H1 (cell line): ENCODE measurements around the gene CALCR. TPM values are rescaled to one million over a fixed set of nuclear protein-coding genes. Genes with fewer than 3 reads are reported as not detected.

Experiments
- CTCF ChIA-PET: fragments of 300-600 bp; sonication (Branson Sonifier 250); formaldehyde crosslinking; loops from one replicate; lab custom pipeline; 2021; ENCODE audit not compliant: partially characterized antibody; lab: Charles Lee
- POLR2A ChIA-PET: fragments of 300-600 bp; sonication (Branson Sonifier 250); formaldehyde crosslinking; loops from one replicate; lab custom pipeline; 2021; ENCODE audit warnings: inconsistent platforms; ENCODE audit not compliant: partially characterized antibody; lab: Charles Lee
- DNase-seq, 2 experiments: peaks; one replicate each; pipeline versions ENCODE4 v3.0.0 to v3.0.0-alpha.2; 2010 to 2022; ENCODE audit warnings: low spot score in 2 of 2, low read depth in 1 of 2, mixed read lengths in 1 of 2
- FAIRE-seq: peaks from 2 replicates; lab custom pipeline; 2011; peaks lifted over from hg19 to GRCh38; lab: Jason Lieb, UNC
- H2AFZ ChIP-seq: 2 replicates; pipeline ENCODE4 v1.8.1; 2012; ENCODE audit warnings: low read length, inconsistent platforms
- H2AK5ac ChIP-seq: 2 replicates; pipeline ENCODE4 v1.6.1; 2013; ENCODE audit warnings: low read depth, low read length
- H2BK120ac ChIP-seq: replicated peaks from 2 replicates; pipeline ENCODE3; 2013; ENCODE audit warnings: low read depth, low read length, inconsistent platforms
- H2BK12ac ChIP-seq: 2 replicates; pipeline ENCODE4 v1.6.1; 2013; ENCODE audit warnings: low read depth, low read length
- H2BK15ac ChIP-seq: 2 replicates; pipeline ENCODE4 v1.6.1; 2013; ENCODE audit warnings: low read length
- H2BK20ac ChIP-seq: 2 replicates; pipeline ENCODE4 v1.6.1; 2013; ENCODE audit warnings: low read length
- H2BK5ac ChIP-seq: 2 replicates; pipeline ENCODE4 v1.6.1; 2013; ENCODE audit warnings: low read depth, low read length
- H3K14ac ChIP-seq: 2 replicates; pipeline ENCODE4 v1.6.1; 2013; ENCODE audit warnings: inconsistent platforms; ENCODE audit not compliant: insufficient read length
- H3K18ac ChIP-seq: 2 replicates; pipeline ENCODE4 v1.6.1; 2013; ENCODE audit warnings: low read length; ENCODE audit errors: extremely low read depth
- H3K23ac ChIP-seq: 2 replicates; pipeline ENCODE4 v1.6.1; 2013; ENCODE audit warnings: inconsistent platforms; ENCODE audit not compliant: insufficient read length
- H3K23me2 ChIP-seq: 2 replicates; pipeline ENCODE4 v1.6.1; 2013; ENCODE audit warnings: low read depth, low read length
- H3K27ac ChIP-seq: 2 replicates; pipeline ENCODE4 v1.6.1; 2011; ENCODE audit warnings: low read depth, low read length, inconsistent platforms
- H3K27me3 ChIP-seq, 4 experiments: replicated peaks in 1 of 4; 1 replicate in 1 of 4; 2 replicates in 3 of 4; pipeline versions ENCODE4 v1.6.1 to v1.8.1; 2011 to 2013; ENCODE audit warnings: low read length in 3 of 4, mild to moderate bottlenecking in 3 of 4, inconsistent platforms in 2 of 4, mixed read lengths in 2 of 4, moderate library complexity in 1 of 4; ENCODE audit not compliant: control insufficient read depth in 3 of 4, insufficient read depth in 3 of 4; ENCODE audit errors: extremely low read depth in 1 of 4
- H3K36me3 ChIP-seq, 4 experiments: 2 replicates each; pipeline versions ENCODE4 v1.6.1 to v1.8.1; 2011 to 2013; ENCODE audit warnings: mild to moderate bottlenecking in 4 of 4, low read length in 3 of 4, moderate library complexity in 2 of 4, control low read depth in 1 of 4, inconsistent platforms in 1 of 4; ENCODE audit not compliant: insufficient read depth in 4 of 4, control insufficient read depth in 2 of 4
- H3K4ac ChIP-seq: replicated peaks from 2 replicates; pipeline ENCODE3; 2013; ENCODE audit warnings: low read length, low read depth, mixed read lengths, inconsistent platforms; ENCODE audit not compliant: insufficient read length
- H3K4me1 ChIP-seq, 4 experiments: replicated peaks in 1 of 4; 1 replicate in 1 of 4; 2 replicates in 3 of 4; pipeline versions ENCODE4 v1.6.1 to v1.8.1; 2011 to 2013; ENCODE audit warnings: low read length in 3 of 4, inconsistent platforms in 2 of 4, mixed read lengths in 1 of 4; ENCODE audit not compliant: insufficient read depth in 4 of 4, control insufficient read depth in 3 of 4
- H3K4me2 ChIP-seq, 2 experiments: 2 replicates each; pipeline versions ENCODE4 v1.6.1 to v1.8.1; 2011 to 2013; ENCODE audit warnings: low read depth in 2 of 2, low read length in 2 of 2, control low read depth in 1 of 2, inconsistent platforms in 1 of 2, mild to moderate bottlenecking in 1 of 2; ENCODE audit not compliant: insufficient read depth in 1 of 2
- H3K4me3 ChIP-seq, 4 experiments: fragments of 200-600, 300-600 bp in 1 of 4; sonication (generic), shearing (Covaris generic), sonication (Bioruptor Twin) in 1 of 4; 2 replicates each; pipeline versions ENCODE4 v1.5.1 to v1.8.1; 2011 to 2016; ENCODE audit warnings: low read length in 4 of 4, low read depth in 3 of 4, control low read depth in 2 of 4, inconsistent platforms in 2 of 4, mild to moderate bottlenecking in 2 of 4, mixed read lengths in 1 of 4, moderate library complexity in 1 of 4; ENCODE audit not compliant: insufficient read depth in 2 of 4; ENCODE audit errors: extremely low read depth in 1 of 4
- H3K56ac ChIP-seq: replicated peaks from 2 replicates; pipeline ENCODE3; 2013; ENCODE audit warnings: low read depth, mild to moderate bottlenecking, mixed read lengths, low read length, inconsistent platforms; ENCODE audit not compliant: insufficient read length
- H3K79me1 ChIP-seq: 2 replicates; pipeline ENCODE4 v1.6.1; 2013; ENCODE audit warnings: low read depth, low read length, control low read depth
- H3K79me2 ChIP-seq, 2 experiments: 2 replicates each; pipeline versions ENCODE4 v1.6.1 to v1.8.1; 2012 to 2013; ENCODE audit warnings: low read length in 2 of 2, mild to moderate bottlenecking in 2 of 2, inconsistent platforms in 1 of 2; ENCODE audit not compliant: insufficient read depth in 2 of 2, control insufficient read depth in 1 of 2
- H3K9ac ChIP-seq, 4 experiments: replicated peaks in 1 of 4; 1 replicate in 1 of 4; 2 replicates in 3 of 4; pipeline versions ENCODE4 v1.6.1 to v1.8.1; 2011 to 2013; ENCODE audit warnings: low read depth in 3 of 4, low read length in 3 of 4, control low read depth in 2 of 4, mild to moderate bottlenecking in 2 of 4, moderate library complexity in 2 of 4, inconsistent platforms in 1 of 4; ENCODE audit errors: extremely low read depth in 1 of 4
- H3K9me3 ChIP-seq, 2 experiments: 2 replicates each; pipeline versions ENCODE4 v1.6.1 to v1.8.1; 2012 to 2013; ENCODE audit warnings: mild to moderate bottlenecking in 2 of 2, moderate library complexity in 2 of 2, control low read depth in 1 of 2, inconsistent platforms in 1 of 2, low read depth in 1 of 2, low read length in 1 of 2, mixed read lengths in 1 of 2; ENCODE audit not compliant: insufficient read depth in 2 of 2
- H4K20me1 ChIP-seq, 2 experiments: replicated peaks in 1 of 2; 2 replicates each; pipeline versions ENCODE3 to v1.8.1; 2011 to 2013; ENCODE audit warnings: inconsistent platforms in 2 of 2, low read length in 2 of 2, mild to moderate bottlenecking in 1 of 2; ENCODE audit not compliant: insufficient read depth in 2 of 2, control insufficient read depth in 1 of 2
- H4K5ac ChIP-seq: 2 replicates; pipeline ENCODE4 v1.6.1; 2013; ENCODE audit warnings: low read length, low read depth, mixed read lengths, inconsistent platforms; ENCODE audit not compliant: insufficient read length
- H4K8ac ChIP-seq: 2 replicates; pipeline ENCODE4 v1.8.0; 2013; ENCODE audit warnings: mild to moderate bottlenecking, moderate library complexity, low read length, inconsistent platforms; ENCODE audit not compliant: insufficient read depth; ENCODE audit errors: extremely low read depth
- H4K91ac ChIP-seq: replicated peaks from 2 replicates; pipeline ENCODE3; 2013; ENCODE audit warnings: low read length, mixed read lengths, inconsistent platforms; ENCODE audit not compliant: insufficient read length
- ATF2 ChIP-seq: IDR thresholded peaks from 2 replicates; pipeline ENCODE4 v1.6.1; 2012; ENCODE audit warnings: low read length, inconsistent platforms
- BCL11A ChIP-seq, 2 experiments: IDR thresholded peaks; one replicate each; pipeline ENCODE4 v1.6.1; 2011; ENCODE audit warnings: low read depth in 2 of 2, low read length in 2 of 2, mild to moderate bottlenecking in 2 of 2
- CREB1 ChIP-seq: IDR thresholded peaks from 2 replicates; pipeline ENCODE4 v1.6.1; 2012; ENCODE audit warnings: inconsistent platforms
- CTBP2 ChIP-seq: IDR thresholded peaks from 2 replicates; pipeline ENCODE4 v1.7.0; 2011; ENCODE audit warnings: borderline replicate concordance, mild to moderate bottlenecking, moderate library complexity, mixed read lengths, low read length; ENCODE audit not compliant: insufficient read depth, insufficient read length
- EGR1 ChIP-seq: IDR thresholded peaks from 2 replicates; pipeline ENCODE4 v1.6.1; 2011; ENCODE audit warnings: low read depth, low read length, borderline replicate concordance
- JUN ChIP-seq: IDR thresholded peaks from 2 replicates; pipeline ENCODE4 v1.6.1; 2011; ENCODE audit warnings: low read depth, mild to moderate bottlenecking, improper control_type of control experiment, low read length
- NANOG ChIP-seq: IDR thresholded peaks from 2 replicates; pipeline ENCODE4 v1.6.1; 2011; ENCODE audit warnings: low read length, low read depth, mild to moderate bottlenecking, inconsistent platforms; ENCODE audit not compliant: insufficient read depth, poor library complexity, severe bottlenecking
- POU5F1 ChIP-seq: IDR thresholded peaks from 2 replicates; pipeline ENCODE4 v1.6.1; 2011; ENCODE audit warnings: low read depth, mild to moderate bottlenecking, low read length, moderate library complexity
- TCF12 ChIP-seq: IDR thresholded peaks from 2 replicates; pipeline ENCODE4 v1.6.1; 2011; ENCODE audit warnings: low read depth, mild to moderate bottlenecking, low read length
- USF2 ChIP-seq: IDR thresholded peaks from 2 replicates; pipeline ENCODE4 v1.6.1; 2011; ENCODE audit warnings: low read length, improper control_type of control experiment
- YY1 ChIP-seq: IDR thresholded peaks from 2 replicates; pipeline ENCODE4 v1.6.1; 2011; ENCODE audit warnings: low read depth, mild to moderate bottlenecking, low read length
- ZNF274 ChIP-seq: IDR thresholded peaks from 2 replicates; pipeline ENCODE4 v1.7.0; 2012; ENCODE audit warnings: low read length, borderline replicate concordance; ENCODE audit errors: extremely low read depth
- WGBS, 2 experiments: shearing (Covaris generic) in 1 of 2; methylation state at CpG; one replicate each; pipeline versions ENCODE4 v1.1.6 to v1.1.7; 2013 to 2015; ENCODE audit warnings: low lambda C conversion rate in 2 of 2, mixed read lengths in 2 of 2, inconsistent platforms in 1 of 2, low coverage in 1 of 2, missing lambda C conversion rate in 1 of 2; ENCODE audit not compliant: insufficient replicate concordance in 2 of 2, insufficient coverage in 1 of 2, insufficient read length in 1 of 2; ENCODE audit errors: extremely low coverage in 1 of 2, missing lambda C conversion rate in 1 of 2; 5-methylcytosine and 5-hydroxymethylcytosine counted together
- polyA plus RNA-seq, 7 experiments: library from polyadenylated mRNA; depleted of rRNA in 3 of 7; stranded (reverse) in 5 of 7; unstranded in 2 of 7; fragments of >200 nt in 5 of 7; fragments of 200-250 nt in 2 of 7; gene quantifications; 1 replicate in 5 of 7; 2 replicates in 1 of 7; 4 replicates in 1 of 7; pipeline versions ENCODE4 v1.2.1 to v1.2.3, GENCODE V29; 2011 to 2013; ENCODE audit warnings: missing spikeins in 2 of 7, mixed read lengths in 2 of 7
- total RNA-seq: library from RNA; stranded (reverse); fragmentation: NEBNext Ultra II Directional; extraction: Animal tissue kit (Norgen Biotek cat#: 25700); gene quantifications from 2 replicates; pipeline ENCODE4 v1.2.1, GENCODE V29; 2021

The CALCR gene
- total and polyA plus RNA-seq, 2 of the 8 experiments (the other 6 are each of a cell fraction or from before 2014, with no cell fraction given): 1.0 to 3.6 TPM

- Histone ChIP-seq H2AK5ac (no peak overlapping the region), H3K4ac (no peak overlapping the region), H3K27me3 (peaks cover 12 to 27% (median 22%) of the 10 kb centered on the region in 4 experiments), H3K18ac (no peak overlapping the region), H3K79me1 (no peaks in the 10 kb centered on the region), H3K27ac (no peak overlapping the region), H3K79me2 (no peaks in the 10 kb centered on the region), H4K20me1 (peaks cover 0 to 2% of the 10 kb centered on the region in 2 experiments), H3K23me2 (peaks cover 16% of the 10 kb centered on the region), H4K5ac (no peak overlapping the region), H3K36me3 (no peaks in the 10 kb centered on the region), H2BK20ac (no peak overlapping the region), H4K8ac (no peak overlapping the region), H3K4me3 (no peak overlapping the region), H2BK5ac (no peak overlapping the region), H4K91ac (no peak overlapping the region), H3K14ac (no peak overlapping the region), H3K56ac (no peak overlapping the region), H2BK120ac (no peak overlapping the region), H3K4me1 (no peaks in the 10 kb centered on the region; a peak in 2 of 7 replicates), H3K9ac (no peak overlapping the region), H2BK12ac (no peak overlapping the region), H2AFZ (no peak overlapping the region), H3K4me2 (no peak overlapping the region), H2BK15ac (no peak overlapping the region), H3K23ac (no peak overlapping the region), H3K9me3 (no peaks in the 10 kb centered on the region)
- POLR2A ChIA-PET: interaction anchor here (1.3 kb wide), 1 partner anchor 12 kb away, joined by 4 read pairs; no protein-coding TSS in a partner anchor
- 83% methylated on average over 2 of the region's 2 CpGs; no CpG with 5 or more reads in 1 of the 2 experiments for WGBS, 2 experiments
- CTCF ChIA-PET: interaction anchor here (1.0 to 1.4 kb wide), 3 partner anchors 31 to 334 kb away, joined by 3 to 4 read pairs (median 3); no protein-coding TSS in a partner anchor
- DNase-seq: no peak
- no peak for FAIRE-seq
- TF ChIP-seq EGR1 (no peak), JUN (no peak), USF2 (no peak), BCL11A (IDR thresholded peaks at IDR 0.05; ENCODE audit: low read depth in 2 of 2, low read length in 2 of 2) (no peak), CREB1 (no peak), NANOG (no peak), TCF12 (no peak), ZNF274 (no peak), POU5F1 (no peak), CTBP2 (no peak), ATF2 (no peak), YY1 (no peak)
These were observed 4.9 kb upstream of the CALCR start for GRCh38 chr7:93579431-93579830.
